HepG2 (cell line): Measurements from ENCODE around the gene BEAN1. TPM values are rescaled to one million over a fixed set of nuclear protein-coding genes. Genes with fewer than 3 reads are reported as not detected.
A peak's percentile ranks its signal among the peaks of the same experiment; 100 is the strongest.

Experiments used
- AGO2 ChIP-seq: fragments of 200-400 bp; formaldehyde crosslinking; optimal IDR thresholded peaks from 2 replicates; pipeline ENCODE3; 2017; ENCODE audit warnings: mild to moderate bottlenecking, low read depth, low read length, moderate library complexity
- CHD4 ChIP-seq: fragments of 200-600 bp; sonication (generic); IDR thresholded peaks from 2 replicates; pipeline ENCODE4 v1.7.0; 2017; ENCODE audit warnings: mild to moderate bottlenecking, low read length, borderline replicate concordance
- HMG20B ChIP-seq: conservative IDR thresholded peaks from 2 replicates; pipeline ENCODE4 v1.6.1; 2016; ENCODE audit warnings: missing genetic modification reagents, missing compliant biosample characterization
- HOXA3 ChIP-seq: sonication (generic); formaldehyde crosslinking; IDR thresholded peaks from 2 replicates; pipeline ENCODE4 v1.5.0; 2020; ENCODE audit warnings: missing genetic modification reagents
- MTA1 ChIP-seq: sonication (generic); formaldehyde crosslinking; IDR thresholded peaks from 2 replicates; pipeline ENCODE4 v1.4.0; 2020; ENCODE audit warnings: missing genetic modification reagents, mild to moderate bottlenecking, borderline replicate concordance
- PHF20 ChIP-seq: sonication (generic); formaldehyde crosslinking; IDR thresholded peaks from 2 replicates; pipeline ENCODE4 v1.5.0; 2020; ENCODE audit warnings: mild to moderate bottlenecking, missing genetic modification reagents
- SMAD1 ChIP-seq: sonication (generic); formaldehyde crosslinking; IDR thresholded peaks from 2 replicates; pipeline ENCODE4 v1.4.0; 2020; ENCODE audit warnings: missing genetic modification reagents, low read depth, mild to moderate bottlenecking, borderline replicate concordance
- TFE3 ChIP-seq: IDR thresholded peaks from 2 replicates; pipeline ENCODE4 v1.6.1; 2016
- ZBTB8A ChIP-seq: sonication (generic); formaldehyde crosslinking; IDR thresholded peaks from 2 replicates; pipeline ENCODE4 v1.4.0; 2020; ENCODE audit warnings: mild to moderate bottlenecking, low read depth, missing genetic modification reagents, borderline replicate concordance
- ZC3H4 ChIP-seq: sonication (generic); formaldehyde crosslinking; IDR thresholded peaks from 2 replicates; pipeline ENCODE4 v1.4.0; 2020; ENCODE audit warnings: missing genetic modification reagents, borderline replicate concordance
- ZFP36L2 ChIP-seq: sonication (generic); formaldehyde crosslinking; IDR thresholded peaks from 2 replicates; pipeline ENCODE4 v1.4.0; 2020; ENCODE audit warnings: missing genetic modification reagents
- ZNF225 ChIP-seq: sonication (generic); formaldehyde crosslinking; IDR thresholded peaks from 2 replicates; pipeline ENCODE4 v1.4.0; 2020; ENCODE audit warnings: mild to moderate bottlenecking, missing genetic modification reagents
- ZNF607 ChIP-seq: sonication (generic); formaldehyde crosslinking; IDR thresholded peaks from 2 replicates; pipeline ENCODE4 v1.5.1; 2020; ENCODE audit warnings: missing genetic modification reagents, mild to moderate bottlenecking, borderline replicate concordance
- ZNF740 ChIP-seq: sonication (generic); formaldehyde crosslinking; IDR thresholded peaks from 2 replicates; pipeline ENCODE4 v1.4.0; 2020; ENCODE audit warnings: missing genetic modification reagents
- ZNF747 ChIP-seq: sonication (generic); formaldehyde crosslinking; IDR thresholded peaks from 2 replicates; pipeline ENCODE4 v1.8.1; 2023; ENCODE audit warnings: missing genetic modification reagents, mild to moderate bottlenecking, borderline replicate concordance
- ZSCAN9 ChIP-seq: IDR thresholded peaks from 2 replicates; pipeline ENCODE4 v1.6.1; 2016; ENCODE audit warnings: borderline replicate concordance
- ZZZ3 ChIP-seq: sonication (generic); formaldehyde crosslinking; IDR thresholded peaks from 2 replicates; pipeline ENCODE4 v1.4.0; 2020; ENCODE audit warnings: missing genetic modification reagents, mild to moderate bottlenecking, borderline replicate concordance
- polyA plus RNA-seq, 8 experiments: library from polyadenylated mRNA; depleted of rRNA in 3 of 8; stranded (reverse) in 7 of 8; unstranded in 1 of 8; fragments of >200 nt; fragmentation: Illumina TruSeq in 4 of 8; extraction: Trizol in 4 of 8; gene quantifications; 2 replicates each; pipeline versions ENCODE4 v1.2.1 to v1.2.3, GENCODE V29; 2011 to 2016; ENCODE audit warnings: low read depth in 4 of 8, missing spikeins in 1 of 8, mixed read lengths in 1 of 8; ENCODE audit not compliant: insufficient read depth in 1 of 8
- total RNA-seq, 5 experiments: library from RNA; depleted of rRNA; stranded (reverse); fragments of >200 nt; fragmentation: Illumina TruSeq; extraction: Trizol; gene quantifications; 2 replicates each; pipeline ENCODE4 v1.2.3, GENCODE V29; 2016; ENCODE audit warnings: low read depth in 1 of 5
- TF ChIP-seq, protein P1 (sequence below): sonication (generic); formaldehyde crosslinking; IDR thresholded peaks from 2 replicates; pipeline ENCODE4 v1.8.0; 2022; ENCODE audit warnings: mild to moderate bottlenecking, missing genetic modification reagents
- TF ChIP-seq, protein P2 (sequence below): sonication (generic); formaldehyde crosslinking; IDR thresholded peaks from 2 replicates; pipeline ENCODE4 v1.4.0; 2020; ENCODE audit warnings: missing genetic modification reagents
- TF ChIP-seq, protein P3 (sequence below): sonication (generic); formaldehyde crosslinking; IDR thresholded peaks from 2 replicates; pipeline ENCODE4 v1.8.0; 2022; ENCODE audit warnings: missing genetic modification reagents, low read depth, mild to moderate bottlenecking, borderline replicate concordance
- TF ChIP-seq, protein P4 (sequence below): sonication (generic); formaldehyde crosslinking; IDR thresholded peaks from 2 replicates; pipeline ENCODE4 v1.5.1; 2020; ENCODE audit warnings: mild to moderate bottlenecking, missing genetic modification reagents, moderate library complexity

Gene BEAN1
- total and polyA plus RNA-seq, 2 of the 13 experiments (the other 11 are each of a cell fraction or from before 2014, with no cell fraction given), result 0.53 to 1.4 TPM

DNA sequence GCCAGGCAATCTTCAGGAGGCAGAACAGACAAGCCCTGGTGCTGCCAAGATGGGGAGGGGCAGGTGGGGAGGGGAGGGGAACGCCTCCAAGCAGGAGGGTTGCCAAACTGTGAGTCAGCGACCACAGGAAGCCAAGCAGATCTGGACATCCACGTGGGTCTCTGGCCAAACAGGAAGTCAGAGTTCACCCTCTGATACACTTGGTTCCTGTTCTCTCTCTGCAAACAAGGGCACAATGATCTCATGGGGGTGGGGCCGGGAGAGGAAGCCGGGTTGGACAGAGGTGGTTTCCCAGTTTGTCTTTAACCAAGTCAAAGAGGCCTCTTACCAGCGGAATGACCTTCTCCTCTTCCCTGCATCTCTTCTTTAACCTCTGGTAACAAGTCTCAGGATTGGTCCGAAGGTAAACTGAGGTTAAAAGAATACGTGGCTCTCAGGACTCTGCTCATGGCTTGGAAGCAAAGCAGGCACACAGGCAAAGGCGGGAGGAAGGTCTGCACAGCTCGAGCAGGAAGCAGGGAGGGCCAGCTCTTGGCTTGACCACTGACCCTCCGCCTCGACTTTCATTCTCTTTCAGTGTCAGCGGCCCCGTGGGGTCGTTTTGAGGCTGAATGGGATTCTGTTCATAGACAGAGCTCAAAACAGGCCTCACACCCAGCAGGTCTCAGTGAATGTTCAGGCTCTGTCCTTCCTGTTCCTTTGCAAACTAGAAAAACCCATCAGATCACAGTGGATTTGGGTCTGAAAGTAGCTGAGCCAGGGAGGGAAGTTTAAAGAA lies 89.9 kb downstream of the BEAN1 start (continued):
- TF ChIP-seq ZFP36L2 (no peak; the same call in none of the 2 replicates), PHF20 (CRISPR knock-in tag) (peak; percentile 78), ZBTB8A (CRISPR knock-in tag) (no peak), TFE3 (CRISPR knock-in tag) (peak; percentile 97), ZNF225 (CRISPR knock-in tag) (no peak), HOXA3 (CRISPR knock-in tag) (peak; percentile 91), CHD4 (no peak), ZNF747 (CRISPR knock-in tag) (peak; percentile 74; the same call in 1 of the 2 replicates), SMAD1 (CRISPR knock-in tag) (peak; percentile 55; the same call in 1 of the 2 replicates), HMG20B (CRISPR knock-in tag) (peak; percentile 70; the same call in 1 of the 2 replicates), ZNF740 (CRISPR knock-in tag) (0 out of 2 replicates have a peak, but pooled peaks have one; percentile 22), MTA1 (CRISPR knock-in tag) (peak; percentile 70; the same call in 1 of the 2 replicates), ZZZ3 (no peak; the same call in 1 of the 2 replicates), ZNF607 (CRISPR knock-in tag) (peak; percentile 96; the same call in 1 of the 2 replicates), AGO2 (no peak), ZSCAN9 (CRISPR knock-in tag) (no peak; the same call in 1 of the 2 replicates), ZC3H4 (CRISPR knock-in tag) (no peak)
- TF ChIP-seq, protein P1, sequence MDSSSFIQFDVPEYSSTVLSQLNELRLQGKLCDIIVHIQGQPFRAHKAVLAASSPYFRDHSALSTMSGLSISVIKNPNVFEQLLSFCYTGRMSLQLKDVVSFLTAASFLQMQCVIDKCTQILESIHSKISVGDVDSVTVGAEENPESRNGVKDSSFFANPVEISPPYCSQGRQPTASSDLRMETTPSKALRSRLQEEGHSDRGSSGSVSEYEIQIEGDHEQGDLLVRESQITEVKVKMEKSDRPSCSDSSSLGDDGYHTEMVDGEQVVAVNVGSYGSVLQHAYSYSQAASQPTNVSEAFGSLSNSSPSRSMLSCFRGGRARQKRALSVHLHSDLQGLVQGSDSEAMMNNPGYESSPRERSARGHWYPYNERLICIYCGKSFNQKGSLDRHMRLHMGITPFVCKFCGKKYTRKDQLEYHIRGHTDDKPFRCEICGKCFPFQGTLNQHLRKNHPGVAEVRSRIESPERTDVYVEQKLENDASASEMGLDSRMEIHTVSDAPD (CRISPR knock-in tag), result peak; percentile 96
- TF ChIP-seq, protein P2, sequence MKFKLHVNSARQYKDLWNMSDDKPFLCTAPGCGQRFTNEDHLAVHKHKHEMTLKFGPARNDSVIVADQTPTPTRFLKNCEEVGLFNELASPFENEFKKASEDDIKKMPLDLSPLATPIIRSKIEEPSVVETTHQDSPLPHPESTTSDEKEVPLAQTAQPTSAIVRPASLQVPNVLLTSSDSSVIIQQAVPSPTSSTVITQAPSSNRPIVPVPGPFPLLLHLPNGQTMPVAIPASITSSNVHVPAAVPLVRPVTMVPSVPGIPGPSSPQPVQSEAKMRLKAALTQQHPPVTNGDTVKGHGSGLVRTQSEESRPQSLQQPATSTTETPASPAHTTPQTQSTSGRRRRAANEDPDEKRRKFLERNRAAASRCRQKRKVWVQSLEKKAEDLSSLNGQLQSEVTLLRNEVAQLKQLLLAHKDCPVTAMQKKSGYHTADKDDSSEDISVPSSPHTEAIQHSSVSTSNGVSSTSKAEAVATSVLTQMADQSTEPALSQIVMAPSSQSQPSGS (CRISPR knock-in tag), result peak; percentile 99
- TF ChIP-seq, protein P3, sequence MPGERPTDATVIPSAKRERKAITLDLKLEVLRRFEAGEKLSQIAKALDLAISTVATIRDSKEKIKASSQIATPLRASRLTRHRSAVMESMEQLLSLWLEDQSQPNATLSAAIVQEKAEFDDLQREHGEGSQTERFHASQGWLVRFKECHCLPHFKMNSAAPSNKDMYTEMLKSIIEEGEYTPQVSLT (CRISPR knock-in tag), result no peak
- TF ChIP-seq, protein P4, sequence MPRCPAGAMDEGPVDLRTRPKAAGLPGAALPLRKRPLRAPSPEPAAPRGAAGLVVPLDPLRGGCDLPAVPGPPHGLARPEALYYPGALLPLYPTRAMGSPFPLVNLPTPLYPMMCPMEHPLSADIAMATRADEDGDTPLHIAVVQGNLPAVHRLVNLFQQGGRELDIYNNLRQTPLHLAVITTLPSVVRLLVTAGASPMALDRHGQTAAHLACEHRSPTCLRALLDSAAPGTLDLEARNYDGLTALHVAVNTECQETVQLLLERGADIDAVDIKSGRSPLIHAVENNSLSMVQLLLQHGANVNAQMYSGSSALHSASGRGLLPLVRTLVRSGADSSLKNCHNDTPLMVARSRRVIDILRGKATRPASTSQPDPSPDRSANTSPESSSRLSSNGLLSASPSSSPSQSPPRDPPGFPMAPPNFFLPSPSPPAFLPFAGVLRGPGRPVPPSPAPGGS (CRISPR knock-in tag), result 0 out of 2 replicates have a peak, but pooled peaks have one; percentile 58
